ENCODE data around the gene GPR37L1.

GPR37L1 gene

DNA sequence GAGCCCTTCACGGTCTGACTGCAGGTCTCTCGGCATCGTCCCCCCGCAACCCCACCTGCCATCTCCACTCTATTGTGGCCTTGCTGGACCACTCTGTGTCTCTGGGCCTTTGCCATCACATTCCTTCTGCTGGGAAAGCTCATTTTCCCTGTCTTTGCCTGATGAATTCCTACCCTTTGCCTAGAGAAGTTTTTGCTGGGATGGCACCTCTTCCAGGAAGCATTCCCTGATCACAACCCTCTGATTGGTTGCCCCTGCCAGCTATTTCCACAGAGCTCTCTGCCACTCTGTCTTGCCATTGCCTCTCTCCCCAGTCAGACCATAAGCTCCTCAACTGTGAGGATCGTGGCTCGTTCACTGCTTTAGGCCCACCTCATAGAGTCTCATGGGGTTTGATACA, 28.9 kb upstream of the GPR37L1 start:
- TF ChIP-seq, protein P1, sequence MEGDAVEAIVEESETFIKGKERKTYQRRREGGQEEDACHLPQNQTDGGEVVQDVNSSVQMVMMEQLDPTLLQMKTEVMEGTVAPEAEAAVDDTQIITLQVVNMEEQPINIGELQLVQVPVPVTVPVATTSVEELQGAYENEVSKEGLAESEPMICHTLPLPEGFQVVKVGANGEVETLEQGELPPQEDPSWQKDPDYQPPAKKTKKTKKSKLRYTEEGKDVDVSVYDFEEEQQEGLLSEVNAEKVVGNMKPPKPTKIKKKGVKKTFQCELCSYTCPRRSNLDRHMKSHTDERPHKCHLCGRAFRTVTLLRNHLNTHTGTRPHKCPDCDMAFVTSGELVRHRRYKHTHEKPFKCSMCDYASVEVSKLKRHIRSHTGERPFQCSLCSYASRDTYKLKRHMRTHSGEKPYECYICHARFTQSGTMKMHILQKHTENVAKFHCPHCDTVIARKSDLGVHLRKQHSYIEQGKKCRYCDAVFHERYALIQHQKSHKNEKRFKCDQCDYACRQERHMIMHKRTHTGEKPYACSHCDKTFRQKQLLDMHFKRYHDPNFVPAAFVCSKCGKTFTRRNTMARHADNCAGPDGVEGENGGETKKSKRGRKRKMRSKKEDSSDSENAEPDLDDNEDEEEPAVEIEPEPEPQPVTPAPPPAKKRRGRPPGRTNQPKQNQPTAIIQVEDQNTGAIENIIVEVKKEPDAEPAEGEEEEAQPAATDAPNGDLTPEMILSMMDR (IDR thresholded peaks at IDR 0.05; ENCODE audit: extremely low read depth, insufficient read depth, missing control alignments): no peak
- no peak for DNase-seq (ENCODE audit: low spot score)
- in situ Hi-C loops (cut with MboI; ENCODE audit: low pct_unique_long_range_greater_than_20kb, low sequenced_read_pairs, unreplicated experiment): no loop called here

DNA sequence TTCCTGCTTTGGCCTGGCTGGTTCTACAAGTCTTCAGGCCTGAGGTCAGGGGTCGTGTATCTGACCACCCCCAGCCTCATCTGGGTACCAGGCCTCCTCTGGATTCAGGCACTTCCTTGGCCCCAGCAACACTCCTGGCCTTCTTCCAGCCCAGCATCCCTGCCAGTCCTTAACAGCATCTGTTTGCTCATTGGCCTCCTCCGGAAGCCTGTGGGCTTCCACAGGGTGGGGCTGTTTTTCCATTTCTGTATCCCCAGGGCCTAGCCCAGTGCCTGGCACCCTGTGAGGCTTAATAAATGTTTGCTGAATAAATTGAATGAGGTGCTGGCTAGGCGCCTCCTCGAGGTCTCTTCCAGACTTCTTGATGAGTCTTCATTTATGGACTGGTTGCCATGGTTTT, 21.5 kb upstream of the GPR37L1 start:
- no peak for DNase-seq (ENCODE audit: low spot score)
- TF ChIP-seq, protein P1 (IDR thresholded peaks at IDR 0.05; ENCODE audit: extremely low read depth, insufficient read depth, missing control alignments): no peak
- in situ Hi-C loops (cut with MboI; ENCODE audit: low pct_unique_long_range_greater_than_20kb, low sequenced_read_pairs, unreplicated experiment): no loop called here

DNA sequence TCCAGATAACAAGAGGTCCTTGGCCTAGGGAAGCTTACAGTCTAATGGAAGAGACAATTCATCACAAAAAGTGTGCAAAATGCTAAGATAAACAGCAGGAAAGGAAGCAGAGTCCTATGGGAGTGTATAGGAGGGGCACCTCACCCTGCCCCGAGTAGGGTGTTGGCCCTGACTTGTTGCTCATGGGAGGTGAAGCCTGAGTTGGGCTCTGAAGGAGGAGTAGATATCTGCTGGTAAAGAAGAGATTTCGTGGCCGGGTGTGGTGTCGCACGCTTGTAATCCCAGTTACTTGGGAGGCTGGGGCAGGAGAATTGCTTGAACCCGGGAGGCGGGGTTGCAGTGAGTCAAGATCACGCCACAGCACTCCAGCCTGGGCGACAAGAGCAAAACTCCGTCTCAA, 18.6 kb upstream of the GPR37L1 start:
- in situ Hi-C loops (cut with MboI; ENCODE audit: low pct_unique_long_range_greater_than_20kb, low sequenced_read_pairs, unreplicated experiment): no loop called here
- no peak for DNase-seq (ENCODE audit: low spot score)
- TF ChIP-seq, protein P1 (IDR thresholded peaks at IDR 0.05; ENCODE audit: extremely low read depth, insufficient read depth, missing control alignments): no peak

DNA sequence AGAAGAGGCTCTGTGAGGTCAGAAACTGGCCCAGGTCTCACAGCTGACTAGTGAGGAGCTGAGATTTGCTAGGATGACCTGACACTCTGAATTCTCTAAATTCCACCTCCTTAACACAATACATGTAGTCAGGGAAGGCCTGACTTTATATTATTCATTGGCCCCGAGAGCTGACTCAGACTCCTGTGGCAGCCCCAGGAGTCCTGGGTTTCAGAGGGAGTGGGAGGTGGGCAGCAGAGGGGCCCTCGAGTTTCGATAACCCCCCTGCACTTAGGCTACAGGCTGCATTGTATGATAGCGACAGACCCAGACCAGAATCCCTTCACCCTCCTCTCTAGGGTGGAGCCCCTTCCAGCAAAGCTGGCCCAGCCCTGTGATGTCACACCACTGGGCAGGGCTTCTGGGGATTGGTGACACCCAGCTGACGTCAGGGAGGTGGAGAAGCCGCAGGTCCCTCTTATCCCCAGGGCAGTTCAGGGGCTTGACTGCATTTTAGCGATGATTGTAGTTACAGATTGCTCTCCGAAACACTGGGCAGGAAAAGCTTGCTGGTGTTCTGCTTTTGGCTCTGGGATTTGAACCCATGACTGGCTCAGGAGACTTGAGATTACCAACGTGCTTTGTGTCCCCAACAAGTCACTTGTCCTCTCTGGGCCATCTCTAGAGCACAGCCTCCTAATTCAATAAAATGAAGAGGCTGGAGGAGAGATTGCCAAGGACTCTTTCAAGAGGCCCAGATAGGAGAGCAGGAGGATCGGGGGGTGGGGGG, 17.0 kb upstream of the GPR37L1 start:
- in situ Hi-C loops (cut with MboI; ENCODE audit: low pct_unique_long_range_greater_than_20kb, low sequenced_read_pairs, unreplicated experiment): no loop called here
- TF ChIP-seq, protein P1 (IDR thresholded peaks at IDR 0.05; ENCODE audit: extremely low read depth, insufficient read depth, missing control alignments): no peak
- DNase-seq (ENCODE audit: low spot score): no peak

DNA sequence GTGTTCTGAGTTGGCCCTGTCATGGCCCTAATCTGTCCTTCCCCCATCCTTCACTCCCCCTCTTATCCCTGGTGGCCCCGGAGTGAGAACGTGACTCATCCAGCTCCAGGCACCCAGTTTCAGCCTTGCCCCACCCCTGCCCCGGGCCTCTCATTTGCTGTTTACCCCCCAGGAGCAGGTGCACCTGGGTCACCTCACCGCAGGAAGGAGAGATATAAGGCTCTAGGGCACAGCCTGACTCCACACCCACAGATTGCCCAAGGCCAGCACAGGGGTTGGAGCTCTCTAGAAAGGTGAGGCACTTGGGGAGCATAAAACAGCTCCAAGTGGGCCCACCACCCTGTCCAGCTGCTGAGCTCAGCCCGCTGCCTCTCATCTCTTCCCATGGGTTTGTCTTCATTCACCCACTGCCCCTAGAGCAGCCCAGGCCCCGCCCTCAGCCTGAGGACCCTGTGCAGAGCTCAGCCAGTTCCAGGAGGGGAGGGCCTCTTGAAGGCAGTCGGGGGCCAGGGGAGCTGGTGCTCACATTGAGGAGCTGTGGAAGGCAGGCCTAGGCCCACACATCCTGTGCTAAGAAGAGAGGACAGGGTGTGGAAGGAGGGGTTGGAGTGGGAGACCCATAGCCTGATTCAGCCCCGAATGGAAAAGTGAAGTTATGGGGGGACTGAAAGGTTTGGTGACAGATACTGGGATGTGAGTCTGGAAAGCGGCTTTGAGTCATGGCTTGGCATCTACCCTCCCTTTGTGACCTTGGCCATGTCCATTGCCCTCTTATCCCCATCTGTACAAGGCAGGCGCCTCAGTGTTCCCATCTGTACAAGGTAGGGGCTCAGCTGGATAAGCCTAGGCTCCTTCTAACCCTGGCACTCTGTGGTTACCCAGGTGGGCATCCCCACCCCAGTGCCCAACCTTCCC, 16.1 kb upstream of the GPR37L1 start:
- no peak for DNase-seq (ENCODE audit: low spot score)
- TF ChIP-seq, protein P1 (IDR thresholded peaks at IDR 0.05; ENCODE audit: extremely low read depth, insufficient read depth, missing control alignments): no peak
- in situ Hi-C loops (cut with MboI; ENCODE audit: low pct_unique_long_range_greater_than_20kb, low sequenced_read_pairs, unreplicated experiment): no loop called here

DNA sequence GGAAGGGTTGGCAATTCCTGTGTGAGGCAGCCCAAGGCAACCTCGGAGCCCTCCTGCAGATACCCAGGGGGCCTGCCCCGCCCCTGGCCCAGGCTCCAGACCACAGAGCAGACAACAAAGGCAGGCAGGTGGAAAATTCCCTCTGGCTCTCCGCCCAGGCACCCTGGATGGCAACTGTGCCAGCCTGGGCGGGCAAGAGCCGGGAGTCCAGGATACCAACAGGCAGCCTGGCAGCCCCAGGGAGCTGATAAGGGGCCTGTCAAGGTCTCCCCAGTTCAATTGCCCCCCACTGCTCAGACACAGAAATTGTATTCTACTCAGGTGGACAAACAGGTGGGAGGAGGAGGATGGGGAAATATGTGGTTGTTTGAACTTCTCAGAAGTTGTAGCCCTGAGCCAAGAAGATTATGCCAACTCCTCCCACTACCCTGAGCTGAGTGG, 15.4 kb upstream of the GPR37L1 start:
- TF ChIP-seq, protein P1 (IDR thresholded peaks at IDR 0.05; ENCODE audit: extremely low read depth, insufficient read depth, missing control alignments): no peak
- no peak for DNase-seq (ENCODE audit: low spot score)
- in situ Hi-C loops (cut with MboI; ENCODE audit: low pct_unique_long_range_greater_than_20kb, low sequenced_read_pairs, unreplicated experiment): no loop called here
